Fibroblast of lung (primary cell): ENCODE data around the gene MDFIC. TPM values are rescaled to one million over a fixed set of nuclear protein-coding genes. Genes with fewer than 3 reads are reported as not detected.

Source experiments
- DNase-seq, 2 donors: peaks; one replicate each; pipeline versions ENCODE4 v3.0.0 to v3.0.0-alpha.2; 2010; ENCODE audit warnings: low read depth in 2 of 2
- H2AFZ ChIP-seq: 2 replicates; pipeline ENCODE4 v1.5.1; 2012; ENCODE audit warnings: low read length, control low read depth, inconsistent platforms
- H3K27ac ChIP-seq: 2 replicates; pipeline ENCODE4 v1.5.1; 2011; ENCODE audit warnings: low read length, control low read depth; ENCODE audit not compliant: insufficient read depth
- H3K27me3 ChIP-seq: 2 replicates; pipeline ENCODE4 v1.5.1; 2011; ENCODE audit warnings: mild to moderate bottlenecking, low read length; ENCODE audit not compliant: control insufficient read depth, insufficient read depth
- H3K36me3 ChIP-seq: 2 replicates; pipeline ENCODE4 v1.5.1; 2011; ENCODE audit warnings: low read length; ENCODE audit not compliant: control insufficient read depth, insufficient read depth
- H3K4me1 ChIP-seq: 2 replicates; pipeline ENCODE4 v1.5.1; 2011; ENCODE audit warnings: low read length; ENCODE audit not compliant: control insufficient read depth, insufficient read depth; ENCODE audit errors: extremely low read depth
- H3K4me2 ChIP-seq: 2 replicates; pipeline ENCODE4 v1.5.1; 2011; ENCODE audit warnings: low read length, control low read depth; ENCODE audit not compliant: insufficient read depth; ENCODE audit errors: extremely low read depth
- H3K4me3 ChIP-seq, 4 experiments: fragments of 200-600 bp in 1 of 4; sonication (generic) in 1 of 4; replicated peaks in 1 of 4; 2 replicates each; pipeline ENCODE4 v1.5.1; 2011 to 2016; ENCODE audit warnings: low read length in 4 of 4, low read depth in 3 of 4, mild to moderate bottlenecking in 3 of 4, control low read depth in 2 of 4, inconsistent platforms in 1 of 4, mixed read lengths in 1 of 4; ENCODE audit not compliant: insufficient read depth in 1 of 4; ENCODE audit errors: control extremely low read depth in 1 of 4
- H3K79me2 ChIP-seq: 2 replicates; pipeline ENCODE4 v1.5.1; 2012; ENCODE audit warnings: mild to moderate bottlenecking, low read length, inconsistent platforms; ENCODE audit not compliant: control insufficient read depth, insufficient read depth
- H3K9ac ChIP-seq: 2 replicates; pipeline ENCODE4 v1.5.1; 2011; ENCODE audit warnings: mild to moderate bottlenecking, low read length, control low read depth; ENCODE audit not compliant: insufficient read depth
- H3K9me3 ChIP-seq: 2 replicates; pipeline ENCODE4 v1.5.1; 2012; ENCODE audit warnings: low read depth, low read length; ENCODE audit not compliant: control insufficient read depth, insufficient read depth
- H4K20me1 ChIP-seq: 2 replicates; pipeline ENCODE4 v1.5.1; 2011; ENCODE audit warnings: low read length; ENCODE audit not compliant: control insufficient read depth, insufficient read depth; ENCODE audit errors: extremely low read depth
- EZH2 ChIP-seq: IDR thresholded peaks from 2 replicates; pipeline ENCODE4 v1.5.1; 2012; ENCODE audit warnings: low read length, control low read depth, mild to moderate bottlenecking; ENCODE audit errors: missing control alignments
- polyA plus RNA-seq, 2 donors: library from polyadenylated mRNA; depleted of rRNA in 1 of 2; stranded (reverse) in 1 of 2; unstranded in 1 of 2; fragments of >200 nt; gene quantifications; 2 replicates each; pipeline ENCODE4 v1.2.1, GENCODE V29; 2011 to 2012; ENCODE audit warnings: missing spikeins in 1 of 2
- total RNA-seq: library from RNA; depleted of rRNA; stranded (reverse); fragments of >200 nt; gene quantifications from 2 replicates; pipeline ENCODE4 v1.2.1, GENCODE V29; 2014
- TF ChIP-seq, protein P1 (sequence below), 2 donors: IDR thresholded peaks in 1 of 2; conservative IDR thresholded peaks in 1 of 2; 1 replicate in 1 of 2; 2 replicates in 1 of 2; pipeline ENCODE4 v1.5.1; 2011 to 2012; ENCODE audit warnings: low read length in 2 of 2, control low read depth in 1 of 2, inconsistent platforms in 1 of 2, low read depth in 1 of 2, mild to moderate bottlenecking in 1 of 2

MDFIC gene
- total and polyA plus RNA-seq, 2 donors (not counting 1 experiment from before 2014, with no cell fraction given) = 38.7 to 67.4 TPM

DNA sequence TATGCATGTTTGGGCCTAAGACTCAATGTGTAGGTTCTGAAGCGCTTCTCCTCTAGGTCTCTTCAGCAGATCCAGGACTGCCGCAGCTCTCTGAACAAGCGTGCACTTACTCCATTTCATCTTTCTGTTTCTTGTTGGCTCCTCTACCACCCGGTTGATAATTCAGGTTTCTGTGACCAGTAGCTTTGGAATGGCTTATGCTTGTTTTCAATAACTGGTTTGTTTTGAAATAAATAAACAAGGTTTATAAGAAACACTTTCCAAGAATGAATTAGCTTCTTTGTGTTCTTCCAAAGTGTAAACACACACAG is 1.5 kb downstream of the MDFIC start:
- Histone ChIP-seq H3K4me1 (peaks cover 6% of the 10 kb centered on the region), H3K79me2 (peaks cover 45% of the 10 kb centered on the region), H2AFZ (peak overlapping the region; percentile 88), H3K9me3 (no peaks in the 10 kb centered on the region), H3K36me3 (no peaks in the 10 kb centered on the region), H3K27ac (peak overlapping the region; percentile 76), H4K20me1 (no peaks in the 10 kb centered on the region), H3K9ac (no peak overlapping the region), H3K4me3 (peak overlapping the region; percentile 56 to 89 (median 83)), H3K27me3 (no peaks in the 10 kb centered on the region), H3K4me2 (peak overlapping the region; percentile 36)
- TF ChIP-seq EZH2 = no peak
- TF ChIP-seq, protein P1, sequence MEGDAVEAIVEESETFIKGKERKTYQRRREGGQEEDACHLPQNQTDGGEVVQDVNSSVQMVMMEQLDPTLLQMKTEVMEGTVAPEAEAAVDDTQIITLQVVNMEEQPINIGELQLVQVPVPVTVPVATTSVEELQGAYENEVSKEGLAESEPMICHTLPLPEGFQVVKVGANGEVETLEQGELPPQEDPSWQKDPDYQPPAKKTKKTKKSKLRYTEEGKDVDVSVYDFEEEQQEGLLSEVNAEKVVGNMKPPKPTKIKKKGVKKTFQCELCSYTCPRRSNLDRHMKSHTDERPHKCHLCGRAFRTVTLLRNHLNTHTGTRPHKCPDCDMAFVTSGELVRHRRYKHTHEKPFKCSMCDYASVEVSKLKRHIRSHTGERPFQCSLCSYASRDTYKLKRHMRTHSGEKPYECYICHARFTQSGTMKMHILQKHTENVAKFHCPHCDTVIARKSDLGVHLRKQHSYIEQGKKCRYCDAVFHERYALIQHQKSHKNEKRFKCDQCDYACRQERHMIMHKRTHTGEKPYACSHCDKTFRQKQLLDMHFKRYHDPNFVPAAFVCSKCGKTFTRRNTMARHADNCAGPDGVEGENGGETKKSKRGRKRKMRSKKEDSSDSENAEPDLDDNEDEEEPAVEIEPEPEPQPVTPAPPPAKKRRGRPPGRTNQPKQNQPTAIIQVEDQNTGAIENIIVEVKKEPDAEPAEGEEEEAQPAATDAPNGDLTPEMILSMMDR (conservative IDR thresholded peaks at IDR 0.05 in 1 of 2, IDR thresholded peaks at IDR 0.05 in 1 of 2; ENCODE audit: low read depth in 1 of 2, low read length in 2 of 2) = no peak
- no peak for DNase-seq

DNA sequence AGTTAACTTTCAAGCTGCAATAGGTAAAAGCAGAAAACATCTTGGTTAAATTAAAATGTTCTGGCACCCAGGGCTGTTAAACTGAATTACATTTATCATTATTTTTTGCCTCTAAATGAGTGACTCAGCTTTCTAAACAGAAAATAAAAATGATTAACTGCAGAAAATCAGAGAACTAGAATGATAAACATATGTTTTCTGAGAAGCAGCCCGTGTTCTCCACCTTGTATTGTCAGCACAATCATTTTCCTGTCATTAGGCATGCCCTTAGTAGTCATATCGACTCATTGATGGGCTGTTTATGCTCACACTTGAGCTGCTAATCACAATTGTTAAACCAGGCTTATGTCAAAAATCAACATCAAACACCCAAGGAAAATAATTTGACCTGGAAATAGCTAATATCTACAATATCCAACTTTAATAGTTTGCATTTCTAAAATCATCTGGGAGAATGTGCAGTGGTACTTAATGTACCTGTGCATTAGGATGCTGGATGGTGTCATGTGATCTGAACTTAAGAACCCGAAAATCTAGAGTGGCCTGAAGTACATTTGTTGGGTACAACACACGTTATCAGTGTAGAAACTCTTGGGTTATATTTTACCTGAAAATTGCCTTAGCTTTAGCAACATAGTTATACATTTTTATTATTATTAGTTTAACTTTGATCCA is 2.3 kb downstream of the MDFIC start:
- no peak for DNase-seq
- Histone ChIP-seq H3K4me2 (peak overlapping the region; percentile 36), H4K20me1 (no peaks in the 10 kb centered on the region), H3K4me3 (peak overlapping the region; percentile 56 to 89 (median 83)), H3K9ac (no peak overlapping the region), H3K36me3 (no peaks in the 10 kb centered on the region), H3K27ac (peak overlapping the region; percentile 76), H3K4me1 (peaks cover 6% of the 10 kb centered on the region), H2AFZ (no peak overlapping the region), H3K79me2 (peaks cover 52% of the 10 kb centered on the region), H3K27me3 (no peaks in the 10 kb centered on the region), H3K9me3 (no peaks in the 10 kb centered on the region)
- TF ChIP-seq EZH2 = no peak
- TF ChIP-seq, protein P1 (conservative IDR thresholded peaks at IDR 0.05 in 1 of 2, IDR thresholded peaks at IDR 0.05 in 1 of 2; ENCODE audit: low read depth in 1 of 2, low read length in 2 of 2) = no peak

DNA sequence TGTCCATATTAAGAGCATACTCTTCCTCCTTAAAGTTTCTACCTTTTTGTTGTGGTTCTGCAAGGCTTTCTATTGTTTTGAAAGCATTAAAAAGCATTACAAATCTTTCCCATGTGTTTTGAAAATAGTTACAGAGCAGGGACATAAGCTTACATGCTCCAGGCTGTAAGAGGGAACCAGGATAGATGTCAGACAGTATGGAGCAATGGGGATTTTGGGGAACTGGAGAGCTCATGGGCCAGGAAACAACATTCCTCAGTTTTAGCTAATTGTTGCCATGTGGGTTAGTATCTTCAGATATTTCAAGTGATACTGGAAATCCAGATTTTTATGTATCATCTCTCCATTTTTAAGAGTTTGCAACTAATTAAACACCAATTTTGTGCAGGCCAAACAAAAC is 3.5 kb downstream of the MDFIC start:
- Histone ChIP-seq H3K27me3 (no peaks in the 10 kb centered on the region), H3K4me1 (peaks cover 15% of the 10 kb centered on the region), H3K36me3 (no peaks in the 10 kb centered on the region), H3K9me3 (no peaks in the 10 kb centered on the region), H4K20me1 (no peaks in the 10 kb centered on the region), H3K9ac (no peak overlapping the region), H2AFZ (no peak overlapping the region), H3K4me2 (peak overlapping the region; percentile 56), H3K79me2 (peaks cover 64% of the 10 kb centered on the region), H3K4me3 (peak overlapping the region in 1 of 4 experiments; percentile 15), H3K27ac (no peak overlapping the region)
- DNase-seq = no peak
- TF ChIP-seq, protein P1 (conservative IDR thresholded peaks at IDR 0.05 in 1 of 2, IDR thresholded peaks at IDR 0.05 in 1 of 2; ENCODE audit: low read depth in 1 of 2, low read length in 2 of 2) = no peak
- TF ChIP-seq EZH2 = no peak
